ENCODE measurements around the gene RBM5. TPM values are rescaled to one million over a fixed set of nuclear protein-coding genes. Genes with fewer than 3 reads are reported as not detected.

RBM5 gene
- total and polyA plus RNA-seq, 2 donors from 2014 or later: 51.0 to 149 TPM

DNA sequence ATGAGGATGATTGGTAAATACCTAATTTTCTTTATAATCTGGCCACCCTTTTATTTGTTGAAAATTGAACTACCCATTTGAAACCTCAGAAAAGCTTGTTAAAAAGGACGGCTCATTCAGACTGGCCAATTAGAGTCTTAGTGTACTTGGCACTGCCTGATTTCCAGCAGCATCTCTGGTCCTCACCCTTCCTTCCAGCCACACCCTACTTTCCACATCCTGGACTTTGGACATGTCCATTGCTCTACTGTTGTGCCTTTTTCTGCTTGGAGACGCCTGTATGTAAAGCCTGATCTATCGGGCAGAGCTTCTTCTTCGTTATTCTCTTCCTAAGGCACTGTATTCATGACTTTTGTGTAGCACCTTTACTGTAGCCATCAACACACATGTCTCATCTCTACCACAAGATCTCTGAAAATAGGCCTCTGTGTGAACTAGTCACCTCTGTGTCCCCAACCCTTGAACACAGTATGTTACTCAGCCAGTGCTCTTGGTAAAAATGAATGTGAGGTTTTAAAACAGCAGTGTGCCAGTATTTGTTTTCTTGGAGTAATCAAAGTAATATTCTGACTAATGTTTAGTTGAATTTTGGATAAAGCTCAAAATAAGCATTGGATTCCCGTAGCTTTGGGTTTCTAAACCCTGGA is 6.8 kb downstream of the RBM5 start:
- Histone ChIP-seq H3K9ac (ENCODE audit: low read length in 3 of 3) (no peak overlapping the region), H3K4me1 (ENCODE audit: control insufficient read depth in 2 of 3, insufficient read depth in 2 of 3, low read depth in 1 of 3, low read length in 3 of 3) (peaks cover 0 to 8% (median 5%) of the 10 kb centered on the region in 3 donors), H3K4me3 (ENCODE audit: low read length in 3 of 3) (no peak overlapping the region), H3K36me3 (ENCODE audit: control insufficient read depth in 2 of 3, insufficient read depth in 3 of 3, low read length in 3 of 3) (peaks cover 24 to 76% (median 53%) of the 10 kb centered on the region in 3 donors), H3K27me3 (ENCODE audit: control insufficient read depth, insufficient read depth, low read length) (no peaks in the 10 kb centered on the region), H3K27ac (ENCODE audit: low read depth in 2 of 2, low read length in 2 of 2) (no peak overlapping the region), H3K9me3 (ENCODE audit: control insufficient read depth in 2 of 3, insufficient read depth in 1 of 3, low read length in 3 of 3) (no peaks in the 10 kb centered on the region)
- DNase-seq (no peak), FAIRE-seq (no peak)
- TF ChIP-seq, protein P1, sequence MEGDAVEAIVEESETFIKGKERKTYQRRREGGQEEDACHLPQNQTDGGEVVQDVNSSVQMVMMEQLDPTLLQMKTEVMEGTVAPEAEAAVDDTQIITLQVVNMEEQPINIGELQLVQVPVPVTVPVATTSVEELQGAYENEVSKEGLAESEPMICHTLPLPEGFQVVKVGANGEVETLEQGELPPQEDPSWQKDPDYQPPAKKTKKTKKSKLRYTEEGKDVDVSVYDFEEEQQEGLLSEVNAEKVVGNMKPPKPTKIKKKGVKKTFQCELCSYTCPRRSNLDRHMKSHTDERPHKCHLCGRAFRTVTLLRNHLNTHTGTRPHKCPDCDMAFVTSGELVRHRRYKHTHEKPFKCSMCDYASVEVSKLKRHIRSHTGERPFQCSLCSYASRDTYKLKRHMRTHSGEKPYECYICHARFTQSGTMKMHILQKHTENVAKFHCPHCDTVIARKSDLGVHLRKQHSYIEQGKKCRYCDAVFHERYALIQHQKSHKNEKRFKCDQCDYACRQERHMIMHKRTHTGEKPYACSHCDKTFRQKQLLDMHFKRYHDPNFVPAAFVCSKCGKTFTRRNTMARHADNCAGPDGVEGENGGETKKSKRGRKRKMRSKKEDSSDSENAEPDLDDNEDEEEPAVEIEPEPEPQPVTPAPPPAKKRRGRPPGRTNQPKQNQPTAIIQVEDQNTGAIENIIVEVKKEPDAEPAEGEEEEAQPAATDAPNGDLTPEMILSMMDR (IDR thresholded peaks at IDR 0.05; ENCODE audit: borderline replicate concordance, extremely low read depth, insufficient read depth): no peak
- intact Hi-C loops (cut with DNase I): no loop called here

DNA sequence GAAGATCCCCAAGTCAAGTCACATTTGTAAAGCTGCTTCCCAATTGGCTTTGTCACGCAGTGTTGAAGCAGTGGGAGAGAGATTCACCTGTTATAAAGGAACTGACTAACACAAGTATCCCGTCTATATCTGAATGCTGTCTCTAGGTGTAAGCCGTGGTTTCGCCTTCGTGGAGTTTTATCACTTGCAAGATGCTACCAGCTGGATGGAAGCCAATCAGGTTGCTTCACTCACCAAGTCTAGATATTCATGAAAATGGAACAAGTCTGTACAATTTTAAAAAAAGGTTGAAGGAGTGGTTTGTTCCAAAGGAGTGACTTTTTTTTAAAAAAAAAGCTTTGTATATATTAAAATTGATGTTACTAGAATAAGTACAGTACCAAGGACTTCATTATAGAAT is 11.7 kb downstream of the RBM5 start:
- TF ChIP-seq, protein P1 (IDR thresholded peaks at IDR 0.05; ENCODE audit: borderline replicate concordance, extremely low read depth, insufficient read depth): no peak
- FAIRE-seq: no peak
- Histone ChIP-seq H3K4me1 (ENCODE audit: control insufficient read depth in 2 of 3, insufficient read depth in 2 of 3, low read depth in 1 of 3, low read length in 3 of 3) (no peaks in the 10 kb centered on the region), H3K9ac (ENCODE audit: low read length in 3 of 3) (no peak overlapping the region), H3K36me3 (ENCODE audit: control insufficient read depth in 2 of 3, insufficient read depth in 3 of 3, low read length in 3 of 3) (peaks cover 24 to 84% (median 64%) of the 10 kb centered on the region in 3 donors), H3K9me3 (ENCODE audit: control insufficient read depth in 2 of 3, insufficient read depth in 1 of 3, low read length in 3 of 3) (no peaks in the 10 kb centered on the region), H3K4me3 (ENCODE audit: low read length in 3 of 3) (no peak overlapping the region), H3K27me3 (ENCODE audit: control insufficient read depth, insufficient read depth, low read length) (no peaks in the 10 kb centered on the region), H3K27ac (ENCODE audit: low read depth in 2 of 2, low read length in 2 of 2) (no peak overlapping the region)
- intact Hi-C loops (cut with DNase I): no loop called here
- no peak for DNase-seq

DNA sequence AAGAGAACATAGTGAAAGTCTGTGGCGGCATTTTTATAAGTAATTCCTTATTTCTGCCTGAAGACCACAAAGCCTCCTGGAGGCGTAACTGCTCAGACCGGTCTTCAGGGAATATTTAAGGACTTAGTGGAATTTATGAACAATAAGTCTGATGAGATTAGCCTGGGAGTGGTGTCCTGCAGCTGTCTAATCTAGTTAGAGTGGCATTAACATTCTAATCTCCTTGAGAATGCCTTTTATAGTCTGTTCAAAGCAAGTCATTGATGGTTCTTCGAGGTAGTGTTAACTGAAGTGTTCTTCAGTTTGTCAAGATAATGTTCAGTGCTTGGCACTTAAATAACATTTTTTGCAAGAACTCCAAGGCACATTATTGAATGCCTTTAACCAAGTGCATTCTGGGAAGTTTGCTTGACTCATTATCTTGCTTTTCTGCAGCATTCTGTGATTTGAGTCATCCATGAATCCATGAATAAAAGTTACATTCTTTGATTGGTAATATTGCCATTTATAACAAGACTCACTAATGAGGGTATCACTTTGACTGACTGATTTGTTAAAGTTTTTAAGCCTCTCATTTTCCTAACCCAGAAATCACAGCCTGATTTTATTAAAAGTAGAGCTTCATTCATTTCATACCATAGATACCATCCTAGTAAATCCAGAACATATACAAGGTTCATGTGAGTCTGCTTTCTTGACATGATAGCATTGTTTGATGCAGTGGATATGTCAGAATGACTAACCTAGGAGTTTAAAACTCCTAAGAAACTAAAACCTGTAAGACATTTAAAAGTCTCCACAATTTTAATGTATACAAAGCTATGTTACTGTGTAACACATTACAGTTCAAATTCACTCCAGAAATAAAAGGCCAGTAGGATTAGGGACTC is 12.5 kb downstream of the RBM5 start:
- FAIRE-seq: no peak

More for the DNA sequence above, 12.5 kb downstream of the RBM5 start:
- Histone ChIP-seq H3K9me3 (ENCODE audit: control insufficient read depth in 2 of 3, insufficient read depth in 1 of 3, low read length in 3 of 3) (no peaks in the 10 kb centered on the region), H3K27ac (ENCODE audit: low read depth in 2 of 2, low read length in 2 of 2) (no peak overlapping the region), H3K4me1 (ENCODE audit: control insufficient read depth in 2 of 3, insufficient read depth in 2 of 3, low read depth in 1 of 3, low read length in 3 of 3) (no peaks in the 10 kb centered on the region), H3K27me3 (ENCODE audit: control insufficient read depth, insufficient read depth, low read length) (no peaks in the 10 kb centered on the region), H3K36me3 (ENCODE audit: control insufficient read depth in 2 of 3, insufficient read depth in 3 of 3, low read length in 3 of 3) (peaks cover 23 to 80% (median 58%) of the 10 kb centered on the region in 3 donors), H3K9ac (ENCODE audit: low read length in 3 of 3) (no peak overlapping the region), H3K4me3 (ENCODE audit: low read length in 3 of 3) (no peak overlapping the region)
- TF ChIP-seq, protein P1 (IDR thresholded peaks at IDR 0.05; ENCODE audit: borderline replicate concordance, extremely low read depth, insufficient read depth): no peak
- intact Hi-C loops (cut with DNase I): no loop called here
- no peak for DNase-seq
